Ishikawa (cell line): Measurements from ENCODE around the gene WDR46.

Experiments used
- CEBPB ChIP-seq: IDR thresholded peaks from 2 replicates; pipeline ENCODE4 v1.6.1; 2012
- EGR1 ChIP-seq: IDR thresholded peaks from 2 replicates; pipeline ENCODE4 v1.6.1; 2012
- EP300 ChIP-seq: IDR thresholded peaks from 2 replicates; pipeline ENCODE4 v1.6.1; 2012; ENCODE audit warnings: borderline replicate concordance
- FOXM1 ChIP-seq: IDR thresholded peaks from 2 replicates; pipeline ENCODE4 v1.6.1; 2012; ENCODE audit warnings: low read depth, borderline replicate concordance
- MAX ChIP-seq: IDR thresholded peaks from 2 replicates; pipeline ENCODE4 v1.6.1; 2012
- NFIC ChIP-seq: IDR thresholded peaks from 2 replicates; pipeline ENCODE4 v1.6.1; 2012
- RAD21 ChIP-seq: IDR thresholded peaks from 2 replicates; pipeline ENCODE4 v1.6.1; 2012; ENCODE audit warnings: low read depth
- REST ChIP-seq: IDR thresholded peaks from 2 replicates; pipeline ENCODE4 v1.6.1; 2012; ENCODE audit warnings: low read depth, mild to moderate bottlenecking
- TAF1 ChIP-seq: IDR thresholded peaks from 2 replicates; pipeline ENCODE4 v1.6.1; 2012; ENCODE audit warnings: low read depth, mild to moderate bottlenecking
- TCF12 ChIP-seq: IDR thresholded peaks from 2 replicates; pipeline ENCODE4 v1.6.1; 2012; ENCODE audit warnings: low read depth
- USF1 ChIP-seq: IDR thresholded peaks from 2 replicates; pipeline ENCODE4 v1.6.1; 2012
- YY1 ChIP-seq: IDR thresholded peaks from 2 replicates; pipeline ENCODE4 v1.6.1; 2012; ENCODE audit warnings: low read depth

- TF ChIP-seq EP300 (no peak), REST (no peak), FOXM1 (no peak), CEBPB (no peak), MAX (no peak), NFIC (no peak), USF1 (no peak), TCF12 (no peak), RAD21 (no peak), EGR1 (no peak), TAF1 (no peak), YY1 (no peak)
These were observed 28.3 kb upstream of the WDR46 start for GRCh38 chr6:33317419-33317668.
